GM20000 (cell line): ENCODE results near the gene NECTIN3.

Experiments used
- DNase-seq: peaks from one replicate; pipeline ENCODE4 v3.0.0; 2012; ENCODE audit warnings: low spot score
- CTCF ChIP-seq: IDR thresholded peaks from 2 replicates; pipeline ENCODE4 v1.5.1; 2012; ENCODE audit warnings: mild to moderate bottlenecking, control low read depth; ENCODE audit errors: extremely low read depth, missing control alignments

NECTIN3 gene

GRCh38 chr3:111200027-111200426, 128.4 kb downstream of the NECTIN3 start:
- no peak for DNase-seq
- no peak for TF ChIP-seq CTCF

GRCh38 chr3:111210003-111210711, 138.5 kb downstream of the NECTIN3 start:
- DNase-seq = no peak
- TF ChIP-seq CTCF = no peak

- no peak for DNase-seq
These were observed 139.4 kb downstream of the NECTIN3 start for GRCh38 chr3:111210866-111211564.

GRCh38 chr3:111212511-111212910, 140.9 kb downstream of the NECTIN3 start:
- no peak for DNase-seq

More at GRCh38 chr3:111210866-111211564, 139.4 kb downstream of the NECTIN3 start:
- TF ChIP-seq CTCF = no peak

GRCh38 chr3:111215481-111215880, 143.9 kb downstream of the NECTIN3 start:
- TF ChIP-seq CTCF = no peak
- DNase-seq = no peak

More at GRCh38 chr3:111212511-111212910, 140.9 kb downstream of the NECTIN3 start:
- no peak for TF ChIP-seq CTCF

- TF ChIP-seq CTCF = no peak
- DNase-seq = no peak
These were observed 147.0 kb downstream of the NECTIN3 start for GRCh38 chr3:111218615-111219014.

GRCh38 chr3:111227216-111227615, 155.6 kb downstream of the NECTIN3 start:
- TF ChIP-seq CTCF = no peak
- DNase-seq = no peak
